DOHH2 (cell line): ENCODE data around the gene KAT7.

ENCODE experiments used
- H3F3A ChIP-seq: fragments of 200-600 bp; sonication (generic), shearing (Covaris generic); 2 replicates; pipeline ENCODE4 v1.6.0; 2016; ENCODE audit warnings: antibody characterized with exemption, mild to moderate bottlenecking; ENCODE audit not compliant: control insufficient read depth, insufficient read depth
- H3K27ac ChIP-seq: fragments of 200-600 bp; sonication (generic); 2 replicates; pipeline ENCODE4 v1.5.1; 2014; ENCODE audit warnings: low read depth, mild to moderate bottlenecking, low read length, moderate library complexity
- H3K27me3 ChIP-seq: fragments of 200-600 bp; sonication (generic); 2 replicates; pipeline ENCODE4 v1.6.1; 2014; ENCODE audit warnings: mild to moderate bottlenecking, low read length, mixed read lengths; ENCODE audit not compliant: control insufficient read depth
- H3K36me3 ChIP-seq: fragments of 200-600 bp; sonication (generic); 2 replicates; pipeline ENCODE4 v1.6.1; 2014; ENCODE audit warnings: mild to moderate bottlenecking, low read length, moderate library complexity, mixed read lengths; ENCODE audit not compliant: control insufficient read depth
- H3K4me1 ChIP-seq: fragments of 200-600 bp; sonication (generic); 2 replicates; pipeline ENCODE4 v1.6.1; 2014; ENCODE audit warnings: mild to moderate bottlenecking, low read length, mixed read lengths; ENCODE audit not compliant: control insufficient read depth
- H3K4me2 ChIP-seq: fragments of 200-600 bp; sonication (generic); 2 replicates; pipeline ENCODE4 v1.6.0; 2014; ENCODE audit warnings: mild to moderate bottlenecking, low read length, moderate library complexity
- H3K4me3 ChIP-seq: fragments of 200-600 bp; sonication (generic); 2 replicates; pipeline ENCODE4 v1.5.1; 2014; ENCODE audit warnings: mild to moderate bottlenecking, low read length, mixed read lengths
- H3K79me2 ChIP-seq: fragments of 200-600 bp; sonication (generic); 2 replicates; pipeline ENCODE4 v1.6.1; 2014; ENCODE audit warnings: mild to moderate bottlenecking, low read length, mixed read lengths; ENCODE audit not compliant: control insufficient read depth
- H3K9me2 ChIP-seq: fragments of 200-600 bp; sonication (generic); replicated peaks from 2 replicates; pipeline ENCODE4 v1.6.1; 2014; ENCODE audit warnings: mild to moderate bottlenecking, low read length, mixed read lengths; ENCODE audit not compliant: control insufficient read depth
- H3K9me3 ChIP-seq: fragments of 200-600 bp; sonication (generic); 2 replicates; pipeline ENCODE4 v1.6.1; 2014; ENCODE audit warnings: antibody characterized with exemption, low read length, mixed read lengths; ENCODE audit not compliant: control insufficient read depth, insufficient read depth
- H4K20me1 ChIP-seq: fragments of 200-600 bp; sonication (generic); 2 replicates; pipeline ENCODE4 v1.6.0; 2014; ENCODE audit warnings: low read depth, mild to moderate bottlenecking, antibody characterized with exemption, low read length, moderate library complexity; ENCODE audit not compliant: control insufficient read depth, insufficient read depth
- CTCF ChIP-seq: fragments of 200-600 bp; sonication (generic); IDR thresholded peaks from one replicate; pipeline ENCODE4 v1.5.1; 2014; ENCODE audit warnings: antibody characterized with exemption, mild to moderate bottlenecking, low read depth, low read length; ENCODE audit not compliant: poor library complexity, severe bottlenecking
- EZH2phosphoT487 ChIP-seq: fragments of 200-600 bp; sonication (generic); IDR thresholded peaks from 2 replicates; pipeline ENCODE4 v1.6.1; 2017; ENCODE audit warnings: borderline replicate concordance, mild to moderate bottlenecking, antibody characterized with exemption, low read length, moderate library complexity, mixed read lengths

Gene KAT7

DNA sequence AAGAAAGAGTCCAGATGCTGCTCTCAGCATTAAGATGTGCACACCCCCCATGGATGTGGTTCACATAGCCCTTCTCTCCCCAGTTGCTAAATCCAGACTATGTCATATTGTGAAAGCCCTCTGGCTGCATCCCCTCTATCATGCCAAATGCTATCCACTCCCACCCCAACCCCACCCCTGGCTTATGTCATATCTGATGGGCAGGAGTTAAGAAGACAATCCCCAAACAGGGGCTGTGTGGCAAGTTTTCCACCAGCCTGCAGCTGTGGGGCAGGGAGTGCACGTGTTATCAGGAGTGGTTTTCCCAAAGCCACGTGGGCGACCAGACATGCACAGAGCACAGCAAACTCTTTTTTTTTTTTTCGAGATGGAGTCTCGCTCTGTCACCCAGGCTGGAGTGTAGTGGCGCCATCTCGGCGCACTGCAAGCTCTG, 34.5 kb upstream of the KAT7 start:
- Histone ChIP-seq H3K4me3 (no peak overlapping the region), H3K27ac (no peak overlapping the region), H3K36me3 (peaks cover 2% of the 10 kb centered on the region; the same call in 1 of the 2 replicates), H3F3A (0 out of 2 replicates have a peak, but pooled peaks cover under 1% of the 10 kb centered on the region), H3K4me1 (peaks cover 6% of the 10 kb centered on the region), H3K4me2 (no peak overlapping the region), H3K79me2 (no peaks in the 10 kb centered on the region), H4K20me1 (no peaks in the 10 kb centered on the region), H3K9me3 (no peaks in the 10 kb centered on the region), H3K9me2 (no peaks in the 10 kb centered on the region), H3K27me3 (no peaks in the 10 kb centered on the region)
- TF ChIP-seq EZH2phosphoT487 (no peak), CTCF (no peak)

- Histone ChIP-seq H3F3A (no peaks in the 10 kb centered on the region), H3K79me2 (no peaks in the 10 kb centered on the region), H3K4me3 (no peak overlapping the region), H4K20me1 (no peaks in the 10 kb centered on the region), H3K4me1 (peaks cover 13% of the 10 kb centered on the region), H3K9me2 (no peaks in the 10 kb centered on the region), H3K9me3 (no peaks in the 10 kb centered on the region), H3K36me3 (no peaks in the 10 kb centered on the region), H3K27me3 (no peaks in the 10 kb centered on the region), H3K27ac (no peak overlapping the region), H3K4me2 (no peak overlapping the region)
- TF ChIP-seq CTCF (no peak), EZH2phosphoT487 (no peak)
Measured at GRCh38 chr17:49755663-49756283, 32.7 kb upstream of the KAT7 start.

DNA sequence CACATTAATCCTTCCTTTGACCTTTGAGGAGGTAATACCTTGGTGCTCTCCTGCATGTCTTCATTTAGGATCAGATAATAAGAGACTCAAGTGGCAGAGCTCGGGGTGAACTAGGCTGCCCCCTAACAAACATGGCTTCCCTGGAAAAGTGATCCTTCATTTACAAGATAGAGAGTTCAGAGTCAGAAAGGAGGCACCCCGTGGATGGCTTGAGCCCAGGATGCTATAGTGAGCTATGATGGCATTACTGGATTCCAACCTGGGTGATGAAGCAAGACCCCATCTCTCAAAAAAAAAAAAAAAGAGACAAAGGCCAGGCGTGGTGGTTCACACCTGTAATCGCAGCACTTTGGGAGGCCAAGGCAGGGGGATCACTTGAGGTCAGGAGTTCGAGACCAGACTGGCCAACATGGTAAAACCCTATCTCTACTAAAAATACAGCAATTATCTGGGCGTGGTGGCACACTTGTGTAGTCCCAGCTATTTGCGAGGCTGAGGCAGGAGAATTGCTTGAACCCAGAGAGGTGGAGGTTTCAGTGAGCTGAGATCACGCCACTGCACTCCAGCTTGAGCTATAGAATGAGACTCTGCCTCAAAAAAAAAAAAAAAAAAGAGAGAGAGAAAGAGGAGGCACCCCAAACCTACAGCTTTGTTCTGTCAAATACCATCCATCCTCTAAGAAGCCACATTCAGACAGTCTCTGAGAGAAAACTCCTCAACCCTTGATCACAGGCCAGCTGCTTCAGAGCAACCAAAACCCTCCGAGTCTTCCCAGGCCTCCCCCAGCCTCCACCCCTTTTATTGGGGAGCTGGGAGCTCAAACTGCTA, 31.9 kb upstream of the KAT7 start:
- no peaks in the 10 kb centered on the region for H3K27me3 ChIP-seq
- H3K9me3 ChIP-seq = no peaks in the 10 kb centered on the region
- TF ChIP-seq CTCF (no peak), EZH2phosphoT487 (no peak)
- H3K9me2 ChIP-seq = no peaks in the 10 kb centered on the region
- no peak overlapping the region for H3K4me2 ChIP-seq
- H3K4me3 ChIP-seq = no peak overlapping the region
- no peaks in the 10 kb centered on the region for H3K36me3 ChIP-seq
- H3K4me1 ChIP-seq = peaks cover 13% of the 10 kb centered on the region
- no peaks in the 10 kb centered on the region for H4K20me1 ChIP-seq
- no peaks in the 10 kb centered on the region for H3F3A ChIP-seq
- no peaks in the 10 kb centered on the region for H3K79me2 ChIP-seq
- no peak overlapping the region for H3K27ac ChIP-seq
